A549 (cell line): ENCODE results near the gene PRKCSH. TPM values are rescaled to one million over a fixed set of nuclear protein-coding genes. Genes with fewer than 3 reads are reported as not detected.
"Not testable (repeated sequence)": the region's sequence is repeated elsewhere in the genome, so short reads cannot be mapped to it uniquely, and the experiment has no call there.

ENCODE experiments used
- ATAC-seq, 2 experiments: fragments of 200-7000 bp in 1 of 2; fragments of >200 bp in 1 of 2; cut with Nextera tagmentation in 1 of 2; cut with Tn5 transposase in 1 of 2; 3 replicates each; pipeline versions ENCODE4 v1.8.0 to v1.9.1; 2018 to 2020; ENCODE audit warnings: mild to moderate bottlenecking in 1 of 2, moderate library complexity in 1 of 2
- CTCF ChIA-PET: fragments of 300-600 bp; sonication (Branson Sonifier 250); formaldehyde crosslinking; extraction: SDS; loops from one replicate; lab custom pipeline; 2021; ENCODE audit warnings: antibody characterized with exemption, inconsistent platforms; lab: Yijun Ruan, JAX
- POLR2A ChIA-PET: fragments of 350-600 bp; formaldehyde crosslinking; extraction: SDS; loops from one replicate; lab custom pipeline; 2021; ENCODE audit warnings: antibody characterized with exemption, inconsistent platforms; lab: Yijun Ruan, JAX
- DNase-seq, 2 experiments: peaks; one replicate each; pipeline versions ENCODE4 v3.0.0 to v3.0.0-alpha.2; 2011 to 2016; ENCODE audit warnings: low read depth in 1 of 2, low spot score in 1 of 2
- FAIRE-seq: peaks from 2 replicates; lab custom pipeline; 2011; peaks lifted over from hg19 to GRCh38; lab: Jason Lieb, UNC
- H3K27ac ChIP-seq, 2 experiments: fragments of >200 bp; sonication (Bioruptor Twin); formaldehyde crosslinking; 3 replicates each; pipeline ENCODE4 v1.5.1; 2016 to 2017
- H3K4me1 ChIP-seq: fragments of >200 bp; sonication (Bioruptor Twin); formaldehyde crosslinking; 3 replicates; pipeline ENCODE4 v1.6.1; 2016
- H3K4me2 ChIP-seq: fragments of >200 bp; sonication (Bioruptor Twin); formaldehyde crosslinking; 3 replicates; pipeline ENCODE4 v1.6.1; 2016
- H3K4me3 ChIP-seq: fragments of >200 bp; sonication (Bioruptor Twin); formaldehyde crosslinking; 3 replicates; pipeline ENCODE4 v1.5.1; 2016
- H3K9me3 ChIP-seq: fragments of >200 bp; sonication (Bioruptor Twin); formaldehyde crosslinking; 3 replicates; pipeline ENCODE4 v1.6.1; 2016
- CBX2 ChIP-seq: fragments of 200-600 bp; sonication (generic); IDR thresholded peaks from 2 replicates; pipeline ENCODE4 v1.6.1; 2016; ENCODE audit warnings: low read depth, mild to moderate bottlenecking, borderline replicate concordance
- CBX8 ChIP-seq: fragments of 200-600 bp; sonication (generic); IDR thresholded peaks from 2 replicates; pipeline ENCODE4 v1.6.1; 2016
- CEBPB ChIP-seq, 2 experiments: fragments of >200 bp in 1 of 2; sonication (Bioruptor Twin) in 1 of 2; formaldehyde crosslinking in 1 of 2; IDR thresholded peaks; 2 replicates each; pipeline ENCODE4 v1.6.1; 2012 to 2016
- CTCF ChIP-seq: fragments of >200 bp; sonication (Bioruptor Twin); formaldehyde crosslinking; IDR thresholded peaks from 3 replicates; pipeline ENCODE4 v1.5.1; 2016
- E2F6 ChIP-seq: IDR thresholded peaks from 2 replicates; pipeline ENCODE4 v1.6.1; 2012; ENCODE audit warnings: low read depth, borderline replicate concordance
- ELK1 ChIP-seq: fragments of 150-350 bp; IDR thresholded peaks from 2 replicates; pipeline ENCODE4 v1.6.1; 2014; ENCODE audit warnings: low read depth, mild to moderate bottlenecking, low read length
- ESRRA ChIP-seq: fragments of 150-350 bp; IDR thresholded peaks from 2 replicates; pipeline ENCODE4 v1.6.1; 2014; ENCODE audit warnings: mild to moderate bottlenecking, low read length, borderline replicate concordance
- HDAC2 ChIP-seq: fragments of 200-600 bp; sonication (generic); IDR thresholded peaks from 2 replicates; pipeline ENCODE4 v1.6.1; 2016
- HOXA7 ChIP-seq: fragments of 250-450 bp; sonication (Bioruptor Pico); IDR thresholded peaks from 2 replicates; pipeline ENCODE4 v1.5.0; 2020; ENCODE audit warnings: mild to moderate bottlenecking, moderate library complexity
- HOXB13 ChIP-seq: fragments of 250-450 bp; sonication (Bioruptor Pico); IDR thresholded peaks from 2 replicates; pipeline ENCODE4 v1.5.0; 2020; ENCODE audit warnings: low read depth, mild to moderate bottlenecking, moderate library complexity
- JUNB ChIP-seq: fragments of >200 bp; sonication (Bioruptor Twin); formaldehyde crosslinking; IDR thresholded peaks from 2 replicates; pipeline ENCODE4 v1.6.1; 2016
- KDM5A ChIP-seq: fragments of 200-600 bp; sonication (generic); IDR thresholded peaks from 2 replicates; pipeline ENCODE4 v1.6.1; 2016; ENCODE audit warnings: antibody characterized with exemption, mild to moderate bottlenecking
- MAZ ChIP-seq: fragments of 150-350 bp; IDR thresholded peaks from 2 replicates; pipeline ENCODE4 v1.6.1; 2014; ENCODE audit warnings: antibody characterized with exemption, low read depth, low read length, borderline replicate concordance
- POLR2A ChIP-seq: IDR thresholded peaks from 2 replicates; pipeline ENCODE4 v1.6.1; 2012; ENCODE audit warnings: mild to moderate bottlenecking, low read length
- RARB ChIP-seq: fragments of 250-450 bp; sonication (Bioruptor Pico); IDR thresholded peaks from 2 replicates; pipeline ENCODE4 v1.8.0; 2021; ENCODE audit warnings: mild to moderate bottlenecking, moderate library complexity
- RCOR1 ChIP-seq: fragments of 150-350 bp; IDR thresholded peaks from 2 replicates; pipeline ENCODE4 v1.6.1; 2014; ENCODE audit warnings: antibody characterized with exemption, low read length, low read depth
- RFX5 ChIP-seq: fragments of 450-650 bp; IDR thresholded peaks from 2 replicates; pipeline ENCODE4 v1.7.1; 2014; ENCODE audit warnings: antibody characterized with exemption, mild to moderate bottlenecking, moderate library complexity
- SMC3 ChIP-seq: fragments of >200 bp; sonication (Bioruptor Twin); formaldehyde crosslinking; IDR thresholded peaks from 3 replicates; pipeline ENCODE4 v1.6.1; 2018; ENCODE audit warnings: inconsistent platforms
- WGBS: methylation state at CpG from one replicate; pipeline ENCODE4 v1.1.6; 2017; ENCODE audit errors: missing lambda C conversion rate; 5-methylcytosine and 5-hydroxymethylcytosine counted together
- polyA plus RNA-seq, 4 experiments: library from polyadenylated mRNA; depleted of rRNA in 3 of 4; stranded (reverse); fragments of >200 nt; fragmentation: RNase III in 1 of 4; extraction: RNeasy Plus Mini Kit Qiagen cat#74134 plus additional on column Dnase treatment in 1 of 4; gene quantifications; 2 replicates in 3 of 4; 3 replicates in 1 of 4; pipeline ENCODE4 v1.2.3, GENCODE V29; 2011 to 2017

Gene PRKCSH
- polyA plus RNA-seq, 2 of the 4 experiments (the other 2 are of a cell fraction): 75.0 to 215 TPM

GRCh38 chr19:11473725-11474124 lies 38.3 kb downstream of the PRKCSH start:
- no peak overlapping the region for H3K4me2 ChIP-seq
- no peak for FAIRE-seq
- no peak overlapping the region for H3K27ac ChIP-seq
- DNase-seq: no peak
- TF ChIP-seq CEBPB (IDR thresholded peaks at IDR 0.05) (no peak), MAZ (no peak), RCOR1 (no peak), ESRRA (no peak)
- H3K4me1 ChIP-seq: no peaks in the 10 kb centered on the region
- POLR2A ChIA-PET: no interaction called here
- CTCF ChIA-PET: interaction anchor here (2.7 kb wide), 1 partner anchor 9 kb away, joined by 14 read pairs; no protein-coding TSS in a partner anchor
- no peak overlapping the region for H3K4me3 ChIP-seq
- H3K9me3 ChIP-seq: no peaks in the 10 kb centered on the region
- 77% methylated on average over 4 of the region's 4 CpGs for WGBS
- ATAC-seq: no peak

- H3K4me1 ChIP-seq, H3K9me3 ChIP-seq, POLR2A ChIA-PET, DNase-seq, H3K4me2 ChIP-seq, FAIRE-seq, ATAC-seq, H3K27ac ChIP-seq, H3K4me3 ChIP-seq: not testable (repeated sequence)
- CTCF ChIA-PET: interaction anchor here (0.6 to 1.1 kb wide), 2 partner anchors 94 to 430 kb away, joined by 3 read pairs; no protein-coding TSS in a partner anchor
- 90% methylated on average over 3 of the region's 3 CpGs for WGBS
These were observed 39.9 kb downstream of the PRKCSH start for GRCh38 chr19:11475343-11475742.

GRCh38 chr19:11475861-11476260 lies 40.4 kb downstream of the PRKCSH start:
- Histone ChIP-seq H3K4me1 (no peaks in the 10 kb centered on the region), H3K4me3 (no peak overlapping the region), H3K4me2 (no peak overlapping the region)
- FAIRE-seq (no peak), DNase-seq (no peak)
- POLR2A ChIA-PET: no interaction called here
- TF ChIP-seq CEBPB (IDR thresholded peaks at IDR 0.05): no peak
- TF ChIP-seq CTCF: no peak
- TF ChIP-seq HOXB13 (CRISPR knock-in tag): no peak
- TF ChIP-seq RARB: no peak
- TF ChIP-seq HDAC2: no peak
- TF ChIP-seq ELK1: no peak
- no peak for TF ChIP-seq KDM5A
- no peak for TF ChIP-seq POLR2A
- TF ChIP-seq JUNB: no peak
- no peak for TF ChIP-seq CBX2
- no peak for TF ChIP-seq HOXA7 (CRISPR knock-in tag)
- TF ChIP-seq CBX8: no peak
- TF ChIP-seq RFX5: no peak
- no peak for TF ChIP-seq SMC3
- no peak for TF ChIP-seq E2F6
- TF ChIP-seq, all 56 proteins: peak for 0
- WGBS: 75% methylated on average over 8 of the region's 8 CpGs
- Histone ChIP-seq H3K27ac (no peak overlapping the region), H3K9me3 (no peaks in the 10 kb centered on the region)
- no peak for ATAC-seq
- CTCF ChIA-PET: interaction anchor here (1.1 kb wide), 1 partner anchor 95 kb away, joined by 3 read pairs; no protein-coding TSS in a partner anchor
